Stimulated activated CD8-positive, alpha-beta memory T cell treated with anti-CD3 and anti-CD28 coated beads, Interleukin-7, amount 100 ng/mL, for 48 hours (primary cell): ENCODE measurements around the gene PDGFD.
"Not testable (repeated sequence)": the region's sequence is repeated elsewhere in the genome, so short reads cannot be mapped to it uniquely, and the experiment has no call there.

Experiments used
- DNase-seq, 2 donors: peaks; one replicate each; pipeline ENCODE4 v3.0.0-alpha.2; 2020; ENCODE audit warnings: low read depth in 1 of 2; ENCODE audit errors: extremely low read depth in 1 of 2

PDGFD gene

DNA sequence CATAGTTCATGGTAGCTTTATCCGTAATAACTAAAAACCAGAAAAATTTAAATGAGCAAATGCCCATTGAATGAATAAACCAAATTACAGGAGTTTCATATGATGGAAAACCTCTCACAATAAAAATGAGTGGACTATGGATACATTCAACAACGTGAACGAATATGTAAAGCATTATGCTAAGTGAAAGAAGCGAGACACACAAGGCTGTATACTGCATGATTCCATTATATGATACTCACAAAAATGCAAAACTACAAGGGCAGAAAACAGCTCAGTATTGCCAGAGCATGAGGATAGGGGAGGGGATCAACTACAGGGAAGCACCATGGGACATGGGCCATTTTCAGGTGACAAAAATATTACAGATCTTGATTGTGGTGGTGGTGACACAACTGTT is 105.3 kb downstream of the PDGFD start:
- no peak for DNase-seq

DNA sequence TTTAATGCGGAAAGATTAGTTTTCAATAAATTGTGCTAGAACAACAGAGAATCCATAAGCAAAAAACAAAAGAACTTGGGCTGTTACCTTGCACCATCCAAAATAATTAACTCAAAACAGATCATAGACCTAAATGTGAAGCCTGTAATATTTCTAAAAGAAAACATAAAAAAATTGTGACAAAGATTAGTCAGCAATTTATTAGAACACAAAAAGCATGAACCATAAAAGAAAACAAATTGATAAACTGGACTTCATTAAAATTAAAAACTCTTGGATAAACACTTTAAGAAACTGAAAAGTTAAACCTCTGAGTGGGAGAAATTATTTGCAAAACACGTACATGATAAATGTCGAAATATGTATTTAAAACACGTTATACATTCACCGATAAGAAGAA is 106.0 kb downstream of the PDGFD start:
- DNase-seq: no peak

DNA sequence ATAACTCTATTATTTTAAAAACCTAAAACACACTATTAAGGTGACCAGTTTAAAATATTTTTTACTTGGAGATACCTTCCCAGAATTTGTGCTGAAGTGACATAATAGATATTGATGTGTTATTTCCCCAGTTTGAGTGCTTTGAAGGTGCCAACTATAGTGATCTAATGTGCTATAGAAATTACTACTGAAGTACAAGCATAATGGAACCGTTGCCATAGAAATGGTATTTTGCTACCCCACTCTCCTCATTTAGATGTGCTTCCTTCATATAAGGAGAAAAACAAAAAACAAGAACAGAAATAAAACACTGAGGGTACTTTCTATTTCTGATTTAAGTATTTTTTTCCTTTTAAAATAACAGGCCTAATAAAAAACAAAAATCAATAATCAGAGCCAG is 108.4 kb downstream of the PDGFD start:
- DNase-seq: no peak

DNA sequence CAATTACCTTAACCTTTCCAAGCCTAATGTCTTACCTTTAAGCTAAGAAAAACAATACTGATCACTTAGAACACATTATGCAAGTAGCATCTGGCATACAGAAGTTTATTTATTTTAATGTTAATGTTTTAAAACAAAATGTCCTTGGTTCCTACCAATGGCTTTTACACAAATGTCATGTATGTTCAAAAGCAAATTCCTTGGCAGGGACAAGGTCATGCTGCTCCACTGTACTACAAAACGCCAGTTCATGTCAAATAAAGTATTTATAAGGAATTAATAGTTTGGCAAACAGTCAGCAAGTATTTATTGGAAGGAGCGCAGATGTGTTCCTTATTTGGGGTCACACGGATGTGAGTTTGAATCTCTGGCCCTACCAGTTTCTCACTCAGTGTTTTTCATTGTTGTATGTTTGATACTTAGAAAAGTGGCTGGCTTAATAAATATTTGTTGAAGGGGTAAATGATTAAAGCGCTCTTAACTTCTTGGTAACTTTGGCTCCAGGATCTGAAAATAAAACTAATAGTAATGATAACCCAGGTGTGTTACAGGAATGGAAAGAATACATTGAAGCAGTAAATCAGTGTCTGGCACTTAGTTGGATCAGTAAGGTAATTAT is 108.9 kb downstream of the PDGFD start:
- DNase-seq: no peak

DNA sequence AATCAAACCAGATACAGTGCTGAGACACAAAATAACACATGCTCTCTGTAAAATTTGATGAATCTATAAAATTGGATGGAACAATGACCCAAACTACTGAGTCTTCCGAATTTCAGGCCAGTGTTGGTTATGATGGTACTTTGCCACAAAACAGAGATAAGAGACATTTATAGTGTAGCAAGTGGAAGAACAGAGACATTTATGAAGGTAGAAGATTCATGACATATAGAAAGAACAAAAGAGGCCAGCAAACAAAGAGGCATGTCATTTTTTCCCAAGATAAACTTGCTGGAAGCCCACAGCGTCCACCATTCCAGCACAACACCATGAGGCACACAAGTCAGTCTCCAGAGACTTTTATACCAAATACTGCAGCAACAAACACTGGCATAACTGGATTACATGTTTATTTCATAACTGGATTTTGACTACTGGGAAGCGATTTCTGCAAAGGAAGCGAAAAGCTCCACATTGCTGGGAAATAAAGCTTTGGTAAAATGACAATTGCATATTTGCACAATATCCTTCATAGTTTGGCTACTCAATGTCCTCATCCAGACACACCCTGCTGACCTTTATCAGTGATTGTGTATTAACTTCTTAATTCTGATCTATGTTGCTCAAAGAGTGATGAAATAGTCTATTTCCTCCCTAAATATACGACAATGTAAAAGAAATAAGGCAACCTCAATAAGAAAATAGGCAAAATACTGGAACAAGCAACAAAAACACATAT is 110.0 kb downstream of the PDGFD start:
- no peak for DNase-seq

DNA sequence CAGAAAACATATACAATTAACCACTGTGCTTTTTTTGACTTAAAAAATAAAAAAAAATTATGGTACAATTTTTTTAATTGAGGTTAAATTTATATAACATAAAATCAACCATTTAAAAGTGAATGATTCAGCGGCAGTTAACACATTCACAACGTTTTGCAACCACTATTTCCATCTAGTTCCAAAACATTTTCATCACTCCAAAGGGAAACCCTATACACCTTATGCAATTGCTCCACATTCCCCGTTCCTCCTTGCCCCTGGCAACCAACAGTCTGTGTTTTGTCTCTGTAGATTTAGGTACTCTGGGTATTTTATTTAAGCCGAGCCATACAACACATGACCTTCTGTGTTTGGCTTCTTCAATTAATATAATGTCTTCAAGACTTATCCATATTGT is 112.2 kb downstream of the PDGFD start:
- DNase-seq: no peak

DNA sequence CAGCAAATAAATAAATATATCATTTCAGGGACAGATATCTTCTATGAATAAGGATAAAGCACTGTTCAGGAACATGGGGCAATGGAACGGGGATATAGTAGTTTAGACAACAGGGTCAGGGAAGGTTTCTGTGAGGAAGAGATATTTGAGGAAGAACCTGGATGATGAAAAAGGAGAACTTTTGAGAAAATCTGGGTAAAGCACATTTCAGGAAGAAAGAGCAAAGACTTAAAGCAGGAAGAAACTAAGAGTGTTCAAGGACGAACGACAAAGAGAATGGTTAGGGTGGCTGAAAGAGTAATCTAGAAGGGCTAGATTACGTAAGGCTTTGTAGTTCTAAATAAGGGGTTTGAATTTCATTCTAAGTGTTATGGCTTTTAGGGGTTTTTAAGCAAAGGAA is 114.8 kb downstream of the PDGFD start:
- no peak for DNase-seq

DNA sequence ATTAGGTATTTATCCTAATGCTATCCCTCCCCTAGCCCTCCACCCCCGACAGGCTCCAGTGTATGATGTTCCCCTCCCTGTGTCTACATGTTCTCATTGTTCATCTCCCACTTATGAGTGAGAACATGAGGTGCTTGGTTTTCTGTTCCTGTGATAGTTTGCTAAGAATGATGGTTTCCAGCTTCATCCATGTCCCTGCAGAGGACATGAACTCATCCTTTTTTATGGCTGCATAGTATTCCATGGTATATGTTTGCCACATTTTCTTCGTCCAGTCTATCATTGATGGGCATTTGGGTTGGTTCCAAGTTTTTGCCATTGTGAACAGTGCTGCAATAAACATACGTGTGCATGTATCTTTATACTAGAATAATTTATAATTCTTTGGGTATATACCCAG is 117.1 kb downstream of the PDGFD start:
- DNase-seq: not testable (repeated sequence)

DNA sequence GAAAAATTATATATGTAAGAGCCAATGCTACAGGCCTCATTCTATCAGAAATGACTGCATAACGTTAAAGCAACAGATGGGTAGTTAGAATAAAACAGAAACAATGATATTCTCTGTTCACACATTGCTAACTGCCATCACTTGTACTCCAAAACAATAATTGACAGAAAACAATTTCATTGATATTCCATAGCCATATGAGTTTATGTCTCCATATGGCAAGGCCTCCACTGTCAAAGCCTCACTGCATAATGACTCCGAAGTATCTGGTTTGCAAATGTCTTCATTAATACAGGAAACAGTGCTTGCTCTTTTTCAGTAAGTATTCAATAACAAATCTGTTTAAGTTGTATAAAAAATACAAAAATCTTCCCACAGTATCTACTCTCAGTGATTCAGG is 117.6 kb downstream of the PDGFD start:
- DNase-seq: no peak

DNA sequence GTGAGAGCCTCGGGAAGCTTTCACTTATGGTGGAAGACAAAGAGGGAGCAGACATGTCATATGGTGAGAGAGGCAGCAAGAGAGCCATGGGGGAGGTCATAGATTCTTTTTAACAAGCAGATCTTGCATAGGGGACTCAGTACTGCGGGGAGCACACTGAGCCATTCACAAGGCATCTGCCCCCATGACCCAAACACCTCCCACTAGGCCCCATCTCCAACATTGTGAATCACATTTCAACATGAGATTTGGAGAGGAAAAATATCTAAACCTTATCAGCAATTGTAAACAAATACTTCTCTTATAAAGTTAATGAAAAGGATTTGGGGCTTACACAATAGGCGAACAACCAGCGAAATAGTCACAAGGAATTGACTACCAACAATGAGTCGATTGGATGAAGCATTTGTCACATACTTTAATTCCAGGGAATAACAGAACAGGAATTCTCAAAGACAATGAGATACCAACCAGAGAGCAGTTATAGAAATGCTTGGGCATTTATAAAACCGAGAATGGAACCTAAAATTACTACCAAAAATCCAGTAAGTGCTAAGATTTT is 120.2 kb downstream of the PDGFD start:
- no peak for DNase-seq

DNA sequence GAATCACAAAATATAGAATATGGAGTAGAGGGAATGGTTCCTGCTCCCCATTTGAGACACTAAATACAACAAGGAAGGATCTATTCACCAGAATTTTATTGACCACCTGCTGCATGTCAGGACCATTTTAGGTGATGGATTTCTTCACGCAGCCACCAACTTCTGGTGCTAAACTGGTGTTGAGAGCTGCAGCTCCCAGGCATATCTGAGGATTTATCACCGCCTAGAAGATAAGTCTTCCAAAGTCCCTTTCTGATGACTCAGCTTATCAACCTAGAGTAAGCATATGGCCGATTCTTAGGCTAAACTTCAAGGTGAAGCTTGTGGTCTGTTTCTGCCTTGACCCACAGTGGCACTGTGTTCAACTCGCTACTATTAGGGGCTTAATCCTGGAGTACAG is 120.8 kb downstream of the PDGFD start:
- no peak for DNase-seq

DNA sequence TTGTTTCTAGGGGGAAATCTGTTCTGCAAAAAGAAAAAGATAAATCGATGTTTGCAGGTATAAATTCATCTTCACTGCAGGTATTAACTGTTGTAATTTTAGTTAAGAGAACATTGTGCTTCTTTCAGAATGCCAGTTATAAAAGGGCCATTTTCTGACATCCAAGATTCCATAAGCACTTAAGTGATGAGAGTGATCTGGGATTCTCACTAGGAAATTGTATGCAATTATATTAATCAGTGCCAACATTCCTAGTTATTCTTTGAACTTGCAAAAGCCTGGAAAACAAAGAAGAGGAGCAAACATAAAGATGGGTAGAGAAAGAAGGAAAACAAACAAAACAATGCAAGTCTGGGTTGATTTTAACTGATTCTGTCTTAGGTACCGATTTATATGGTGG is 122.2 kb downstream of the PDGFD start:
- DNase-seq: no peak

DNA sequence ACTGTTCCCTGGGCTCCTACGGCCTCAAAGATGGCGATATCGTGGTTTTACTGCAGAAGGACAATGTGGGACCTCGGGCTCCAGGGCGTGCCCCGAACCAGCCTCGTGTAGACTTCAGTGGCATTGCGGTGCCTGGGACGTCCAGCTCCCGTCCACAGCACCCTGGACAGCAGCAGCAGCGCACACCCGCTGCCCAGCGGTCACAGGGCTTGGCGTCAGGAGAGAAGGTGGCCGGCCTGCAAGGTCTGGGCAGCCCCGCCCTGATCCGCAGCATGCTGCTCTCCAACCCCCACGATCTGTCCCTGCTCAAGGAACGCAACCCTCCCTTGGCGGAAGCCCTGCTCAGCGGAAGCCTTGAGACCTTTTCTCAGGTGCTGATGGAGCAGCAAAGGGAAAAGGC is 127.0 kb downstream of the PDGFD start:
- no peak for DNase-seq

DNA sequence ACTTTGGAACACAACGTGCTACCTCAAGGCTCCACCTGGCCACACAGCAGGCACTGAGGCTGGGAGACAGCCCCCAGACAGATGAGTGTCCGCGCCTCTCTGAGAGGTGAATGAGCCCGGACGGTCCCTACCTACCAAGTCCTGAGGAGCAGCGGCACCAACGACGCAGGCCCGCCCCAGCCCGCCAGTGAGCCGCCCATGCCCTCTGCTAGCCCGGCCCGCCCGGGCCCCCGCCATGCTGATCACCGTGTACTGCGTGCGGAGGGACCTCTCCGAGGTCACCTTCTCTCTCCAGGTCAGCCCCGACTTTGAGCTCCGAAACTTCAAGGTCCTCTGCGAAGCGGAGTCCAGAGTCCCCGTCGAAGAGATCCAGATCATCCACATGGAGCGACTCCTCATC is 127.4 kb downstream of the PDGFD start, which contains the start of gene DDI1:
Gene DDI1, plus strand, starts transcription at position 53 of the 400 bp plus-strand sequence. Its CDS starts 183 bp downstream, at position 236.
- DNase-seq: no peak

DNA sequence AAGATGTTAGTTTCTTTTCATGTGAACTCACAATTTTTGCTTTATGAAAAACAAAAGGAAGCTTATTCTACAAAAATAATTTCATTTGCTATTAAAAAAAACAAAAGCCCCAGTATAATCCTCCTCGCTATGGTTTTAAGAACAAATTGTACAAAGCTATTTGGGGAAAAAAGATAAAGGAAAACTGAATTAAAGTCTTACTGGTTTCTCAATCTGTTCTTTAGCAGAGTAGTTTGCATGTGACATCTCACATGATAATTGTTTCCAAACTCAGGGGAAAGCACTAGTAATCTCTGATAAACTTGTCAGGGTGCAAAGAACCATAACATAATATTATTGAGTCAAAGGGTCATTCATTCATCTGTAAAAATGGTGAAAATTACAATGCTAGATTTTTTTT is 130.4 kb downstream of the PDGFD start:
- no peak for DNase-seq

DNA sequence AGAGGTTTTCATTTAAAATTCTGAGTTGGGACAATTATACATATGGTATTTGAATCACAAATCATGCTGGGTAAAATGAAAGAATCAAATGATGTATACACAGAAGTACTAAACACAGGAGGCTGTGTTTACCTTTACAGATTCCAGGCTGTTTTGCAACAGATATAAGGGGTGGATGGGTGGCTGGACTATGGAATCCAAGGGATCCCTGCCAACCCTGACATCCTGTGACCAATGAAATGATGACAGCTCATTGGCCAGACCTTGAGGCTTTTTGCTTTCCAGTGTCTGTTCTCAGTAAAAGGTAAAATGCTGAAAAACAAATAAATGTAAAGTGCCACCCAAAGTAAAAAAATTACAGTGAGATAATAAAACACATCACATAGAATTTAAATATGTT is 130.8 kb downstream of the PDGFD start:
- DNase-seq: no peak

DNA sequence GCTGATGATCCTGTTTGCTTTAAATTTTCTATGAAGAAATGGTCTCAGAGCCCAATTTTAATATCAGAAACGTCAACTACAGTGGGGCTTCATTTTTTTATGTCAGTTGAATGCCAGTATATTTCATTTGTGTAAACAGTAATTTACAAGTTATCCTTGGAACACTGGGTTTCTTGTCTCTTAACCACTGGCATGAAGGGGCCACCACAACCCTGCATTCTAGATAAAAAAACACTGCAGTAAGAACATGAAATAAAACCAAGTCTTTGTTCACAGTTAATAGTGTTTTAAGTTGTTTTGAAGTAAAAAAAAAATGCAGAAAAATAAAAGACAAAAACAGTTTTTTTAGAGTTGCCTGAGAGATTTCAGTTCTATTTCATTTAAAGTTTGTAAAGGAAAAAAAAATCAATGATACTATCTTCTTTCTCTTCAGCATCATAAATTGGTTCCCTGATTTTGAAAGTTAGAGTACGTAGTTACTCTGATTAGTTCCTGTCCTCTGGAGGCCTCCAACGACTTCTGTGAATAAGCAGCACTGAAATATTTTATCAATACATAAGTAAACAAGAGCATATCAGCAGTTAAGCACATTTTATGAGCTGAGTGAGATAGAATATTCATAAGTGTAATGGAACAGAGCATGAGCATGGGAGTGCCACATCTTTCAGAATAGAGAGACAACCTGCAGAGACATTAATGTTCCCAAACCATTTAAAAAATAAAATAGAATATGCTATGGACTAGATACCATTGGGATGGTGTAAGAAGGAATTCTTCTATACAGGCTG is 135.3 kb downstream of the PDGFD start:
- no peak for DNase-seq

DNA sequence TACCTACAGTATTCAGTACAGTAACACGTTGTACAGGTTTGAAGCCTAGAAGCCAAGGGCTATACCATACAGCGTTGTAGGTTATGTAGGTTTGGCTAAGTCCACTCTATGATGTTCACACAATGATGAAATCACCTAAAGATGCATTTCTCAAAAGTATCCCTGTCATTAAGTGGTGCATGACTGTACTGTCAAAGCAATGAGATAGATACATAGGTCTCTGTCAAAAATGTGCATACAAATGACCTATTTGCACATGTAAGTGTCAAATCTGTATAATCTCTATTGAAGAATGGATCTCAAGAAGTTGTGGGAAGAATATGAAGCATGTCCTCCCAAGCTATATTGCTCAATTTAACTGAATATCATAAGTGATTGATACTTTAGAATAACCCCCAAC is 139.4 kb downstream of the PDGFD start:
- DNase-seq: no peak

DNA sequence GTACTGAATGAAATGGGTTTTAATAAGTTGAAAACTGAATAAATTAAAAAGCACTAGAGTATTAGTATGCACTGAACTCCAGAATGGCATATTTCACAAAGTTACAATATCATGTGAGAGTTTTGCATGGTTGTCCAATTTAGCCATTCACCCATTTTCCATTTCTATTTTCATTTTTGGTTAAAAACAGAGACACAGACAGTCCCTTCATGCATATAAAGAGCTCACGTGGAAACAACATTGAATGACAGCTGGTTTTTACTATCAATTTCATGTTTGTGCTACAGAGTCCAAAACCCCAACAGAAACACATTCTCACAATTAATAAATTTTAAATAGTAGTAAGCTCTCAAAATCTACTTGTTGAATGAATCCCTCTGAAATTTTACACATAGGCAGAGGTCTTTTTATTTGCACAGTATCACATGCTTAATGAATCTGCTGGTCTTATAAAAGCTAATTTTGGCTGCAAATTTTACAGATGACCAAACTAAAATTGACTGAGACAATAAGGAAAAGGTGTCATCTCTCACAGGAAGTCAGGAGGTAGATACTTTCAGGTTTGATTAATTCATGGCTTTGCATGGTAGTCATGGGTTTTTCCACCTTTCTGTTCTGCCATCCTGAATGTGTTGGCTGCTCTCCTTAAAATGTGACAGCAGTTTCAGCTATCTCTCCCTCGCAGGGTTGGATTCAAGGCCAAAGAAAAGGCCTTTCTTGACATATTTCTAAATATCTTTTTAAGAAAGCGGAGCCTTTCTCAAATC is 148.1 kb downstream of the PDGFD start:
- no peak for DNase-seq

DNA sequence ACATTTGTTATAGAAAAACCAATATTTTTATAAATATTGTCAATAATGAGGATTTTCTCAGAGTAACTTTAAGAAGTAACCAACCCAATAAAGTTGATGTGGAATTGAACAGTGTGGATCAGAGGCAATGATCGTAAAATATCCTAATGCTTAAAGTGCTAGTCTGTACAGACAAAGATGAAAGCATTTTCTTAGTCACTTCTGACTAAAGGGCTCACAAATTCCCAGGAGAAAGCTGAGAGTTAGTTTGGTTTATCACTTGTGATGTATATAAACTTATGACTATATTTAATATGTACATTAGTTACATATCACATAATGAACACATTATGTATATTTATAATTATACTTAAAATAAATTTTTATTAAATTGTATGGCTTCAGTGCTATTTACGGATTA is 152.9 kb downstream of the PDGFD start:
- DNase-seq: no peak

DNA sequence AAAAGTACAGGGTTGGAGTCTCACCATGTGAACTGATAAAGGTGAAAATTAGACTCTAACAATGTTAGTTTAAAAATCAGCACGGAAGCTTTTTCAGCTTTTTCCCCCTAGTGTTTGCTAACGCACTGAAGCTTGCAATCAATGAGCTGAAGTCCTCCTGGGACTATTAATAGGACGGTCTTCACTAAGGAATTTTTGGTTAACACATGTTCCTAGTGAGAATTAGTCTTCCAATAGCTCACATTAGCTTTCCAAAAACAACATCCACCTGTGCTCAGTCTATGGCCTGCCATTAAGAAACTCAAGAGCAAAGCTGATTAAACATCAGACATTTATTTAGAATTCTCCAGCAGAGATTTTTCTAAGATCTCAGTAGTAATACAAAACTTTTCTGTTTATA is 154.2 kb downstream of the PDGFD start:
- DNase-seq: no peak
